Stimulated activated CD4-positive, alpha-beta T cell treated with anti-CD3 and anti-CD28 coated beads, Interleukin-4, amount 100 ng/mL, for 1 hour (primary cell): ENCODE data around the gene LMX1B.
"Not testable (repeated sequence)": the region's sequence is repeated elsewhere in the genome, so short reads cannot be mapped to it uniquely, and the experiment has no call there.

ENCODE experiments used
- DNase-seq: peaks from one replicate; pipeline ENCODE4 v3.0.0-alpha.2; 2020

LMX1B gene

DNA sequence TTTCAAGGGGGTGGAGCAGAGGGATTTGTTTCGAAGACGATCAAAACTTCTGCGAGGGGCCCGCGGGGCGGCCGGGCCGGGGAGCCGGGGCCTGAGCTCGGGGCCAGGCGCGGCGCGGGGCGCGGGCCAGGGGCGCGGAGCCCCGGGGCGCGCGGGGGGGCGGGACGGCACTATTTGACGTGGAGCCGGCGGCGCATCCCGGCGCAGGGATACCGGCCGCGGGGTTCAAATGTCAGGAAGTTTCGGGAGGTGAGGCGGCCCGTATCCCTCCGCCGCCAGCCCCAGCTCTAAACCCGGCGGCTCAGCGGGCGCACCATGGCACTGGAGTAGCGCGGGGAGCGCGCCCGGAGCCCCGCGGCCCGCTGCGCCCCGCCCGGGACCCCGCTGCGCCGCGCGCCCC, at the start of gene LMX1B:
Gene LMX1B, plus strand, starts transcription at position 278 of the 400 bp plus-strand sequence. CDS start 522 bp downstream, outside the sequence.
- DNase-seq = no peak

DNA sequence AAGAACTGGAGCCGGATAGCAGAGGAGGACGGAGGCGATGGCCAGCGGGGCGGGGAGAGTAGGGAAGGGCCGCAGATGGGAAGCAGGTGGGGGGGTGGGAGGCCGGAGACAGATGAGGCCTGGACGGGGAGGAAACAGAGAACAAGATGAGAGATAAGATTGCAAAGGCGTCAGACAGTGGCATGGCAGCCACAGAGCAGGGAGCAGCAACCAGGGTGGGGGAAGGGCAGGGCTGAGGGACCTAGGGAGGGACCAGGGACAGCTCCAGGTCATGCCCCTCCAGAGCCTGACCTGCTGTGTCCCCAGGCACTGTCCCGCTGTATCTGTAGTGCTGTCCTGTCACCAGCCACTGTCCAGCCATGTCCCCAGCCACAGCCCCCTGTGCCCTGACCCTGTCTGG, 49.6 kb upstream of the LMX1B start:
- no peak for DNase-seq

DNA sequence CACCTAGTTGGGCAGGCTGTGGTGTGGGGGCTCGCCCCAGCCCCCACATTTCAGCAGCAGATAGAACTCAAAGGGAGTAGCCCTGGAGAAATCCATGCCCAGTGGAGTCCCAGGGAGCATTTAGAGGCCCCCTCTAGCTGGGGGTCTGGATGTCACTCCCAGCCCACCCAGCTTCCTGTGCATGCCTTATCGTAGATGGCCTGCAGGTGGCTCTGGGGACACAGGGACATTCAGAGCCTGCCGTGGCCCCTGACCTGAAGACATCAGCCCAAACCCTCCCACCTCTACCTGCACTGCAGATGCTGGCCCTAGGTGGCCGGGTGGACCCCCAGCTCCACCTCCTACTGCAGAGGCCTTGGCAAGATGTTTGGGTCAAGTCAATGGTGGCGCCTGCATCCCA, 49.0 kb upstream of the LMX1B start:
- DNase-seq = no peak

DNA sequence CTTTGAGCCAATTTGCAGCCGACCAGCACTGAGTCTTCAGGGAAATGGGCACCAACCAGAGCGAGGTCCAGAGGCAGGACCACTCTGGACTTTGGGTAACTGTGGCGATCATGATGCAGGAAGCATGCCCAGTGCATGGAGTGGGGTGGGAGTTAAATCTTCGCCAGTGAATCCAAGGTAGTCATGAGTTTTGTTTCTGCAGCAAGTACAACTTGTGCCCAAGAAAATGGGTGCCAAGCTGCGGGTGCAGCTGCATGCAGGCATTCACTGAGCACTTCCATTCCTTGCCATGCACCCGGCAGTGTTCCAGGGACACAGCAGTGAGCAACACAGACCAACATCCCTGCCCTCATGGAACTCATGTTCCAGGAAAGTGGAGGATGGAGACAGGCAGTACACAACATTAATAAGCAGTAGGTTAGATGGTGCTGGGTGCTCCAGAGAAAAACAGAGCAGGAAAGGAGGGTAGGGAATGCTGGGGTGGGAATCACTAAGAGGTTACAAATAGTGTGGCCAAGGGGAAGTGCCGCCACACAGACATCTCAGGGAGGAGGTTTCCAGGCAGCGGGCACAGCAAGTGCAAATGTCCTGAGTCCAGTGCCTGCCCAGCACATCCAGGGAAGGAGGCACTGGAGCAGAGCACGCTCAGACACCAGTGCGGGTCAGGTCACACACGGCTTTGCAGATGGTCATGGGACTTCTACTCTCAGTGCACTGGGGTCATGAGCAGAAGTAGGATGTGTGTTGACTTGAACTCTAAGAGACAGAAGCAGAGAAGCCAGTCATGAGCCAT, 48.2 kb upstream of the LMX1B start:
- DNase-seq = no peak

DNA sequence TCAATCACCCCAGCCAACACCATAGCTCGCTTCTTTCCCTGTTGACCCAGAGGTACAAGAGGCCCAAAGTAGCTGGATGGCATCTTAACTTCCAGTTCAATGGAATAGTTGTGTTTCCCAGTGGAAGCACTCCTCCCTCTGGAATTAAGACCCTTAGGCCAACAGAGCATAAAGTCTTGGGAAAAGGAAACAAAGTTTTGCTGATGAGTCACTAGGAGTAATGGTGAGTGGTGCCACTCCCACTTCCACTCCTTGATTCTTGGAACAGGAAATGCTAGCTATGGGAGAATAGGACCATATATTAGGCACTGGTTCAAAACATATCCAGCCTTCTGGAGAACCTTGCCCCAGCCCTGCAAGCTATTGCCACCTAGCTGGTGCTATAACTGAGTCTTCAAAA, 44.7 kb upstream of the LMX1B start:
- DNase-seq = no peak

DNA sequence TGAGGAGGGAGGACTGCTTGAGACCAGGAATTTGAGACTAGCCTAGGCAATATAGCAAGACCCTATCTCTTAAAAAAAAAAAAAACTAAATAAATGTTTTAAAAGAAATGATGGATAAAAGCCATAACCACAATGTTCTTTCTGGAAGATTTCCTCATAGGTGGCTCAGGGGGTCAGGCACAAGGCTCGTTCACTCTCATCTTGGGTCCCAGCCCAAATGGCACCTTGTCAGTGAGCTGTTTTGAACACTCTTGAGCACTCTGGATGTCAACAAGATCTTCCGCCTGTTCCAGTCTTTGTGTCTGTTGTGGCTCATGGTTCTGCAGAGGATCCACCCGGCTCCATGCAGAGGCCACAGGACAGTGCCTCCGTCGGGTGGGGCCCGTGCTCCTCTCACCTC, 35.7 kb upstream of the LMX1B start:
- DNase-seq = no peak

DNA sequence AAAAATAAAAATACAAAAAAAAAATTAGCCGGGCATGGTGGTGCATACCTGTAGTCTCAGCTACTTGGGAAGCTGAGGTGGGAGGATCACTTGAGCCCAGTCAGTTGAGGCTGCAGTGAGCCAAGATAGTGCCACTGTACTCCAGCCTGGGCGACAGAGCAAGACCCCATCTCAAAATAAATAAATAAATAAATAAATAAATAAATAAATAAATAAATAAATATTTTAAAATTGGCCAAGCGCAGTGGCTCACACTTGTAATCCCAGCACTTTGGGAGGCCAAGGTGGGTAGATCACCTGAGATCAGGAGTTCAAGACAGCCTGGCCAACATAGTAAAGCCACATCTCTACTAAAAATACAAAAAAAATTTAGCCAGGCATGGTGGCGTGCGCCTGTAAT, 33.4 kb upstream of the LMX1B start:
- not testable (repeated sequence) for DNase-seq

DNA sequence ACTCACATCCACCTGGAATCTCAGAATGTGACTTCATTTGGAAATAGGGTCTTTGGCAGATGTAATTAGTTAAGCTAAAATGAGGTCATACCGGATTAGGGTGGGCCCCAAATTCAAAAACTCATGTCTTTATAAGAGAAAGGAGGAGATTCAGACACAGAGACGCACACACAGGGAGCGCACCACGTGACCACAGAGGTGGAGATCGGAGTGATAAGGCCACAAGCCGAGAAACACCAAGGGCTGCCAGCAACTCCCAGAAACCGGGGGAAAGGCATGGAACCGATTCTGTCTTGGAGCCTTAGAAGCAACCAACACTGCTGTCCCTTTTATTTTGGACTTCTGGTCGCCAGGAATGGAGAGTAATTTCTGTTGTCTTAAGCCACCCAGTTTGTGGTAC, 31.8 kb upstream of the LMX1B start:
- no peak for DNase-seq

DNA sequence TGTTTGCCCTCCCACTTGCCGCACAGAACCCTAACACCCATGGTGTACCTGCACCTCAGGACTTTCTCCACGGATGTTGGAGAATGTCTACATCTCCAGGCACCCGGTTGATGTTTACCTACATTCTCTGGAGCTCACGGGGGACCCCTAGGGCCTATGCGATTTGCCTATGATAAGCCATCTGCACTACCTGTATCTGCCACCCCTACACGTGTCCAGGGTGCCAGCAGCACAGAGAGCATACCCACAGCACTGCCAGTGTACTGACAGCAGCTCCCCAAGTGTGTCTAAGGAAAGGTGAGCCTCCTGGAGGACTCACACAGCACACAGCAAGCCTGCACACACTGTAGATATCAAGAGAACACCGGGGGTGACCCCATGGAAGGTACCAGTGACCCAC, 31.3 kb upstream of the LMX1B start:
- DNase-seq = no peak

DNA sequence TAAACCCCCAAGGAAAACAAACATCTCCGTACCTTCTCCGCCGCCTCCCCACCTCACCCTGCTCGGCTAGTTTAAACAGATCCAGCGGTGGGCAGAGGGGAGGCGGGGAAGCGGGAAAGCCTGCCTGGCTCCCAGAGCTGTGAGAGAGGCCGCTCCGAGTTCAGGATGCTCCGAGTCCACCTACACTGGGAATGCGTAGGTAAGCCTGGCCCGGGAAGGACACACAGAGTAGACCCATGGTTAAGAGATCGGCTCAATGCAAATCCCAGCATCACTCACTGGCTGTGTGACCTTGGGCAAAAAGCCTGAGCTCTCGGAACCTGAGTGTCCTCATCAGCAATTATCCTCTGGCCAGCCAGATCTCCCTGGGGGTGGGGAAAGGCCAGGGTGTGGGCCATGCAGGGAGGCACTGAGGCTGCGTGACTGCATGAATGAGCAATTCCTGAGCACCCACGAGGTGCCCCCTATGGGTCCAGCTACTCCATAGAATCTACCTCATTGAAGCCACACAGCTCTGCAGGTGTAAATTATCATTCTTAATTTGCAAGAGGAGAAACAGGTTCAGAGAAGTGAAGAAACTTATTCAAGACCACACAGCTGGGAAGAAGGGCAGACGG, 30.5 kb upstream of the LMX1B start:
- no peak for DNase-seq

DNA sequence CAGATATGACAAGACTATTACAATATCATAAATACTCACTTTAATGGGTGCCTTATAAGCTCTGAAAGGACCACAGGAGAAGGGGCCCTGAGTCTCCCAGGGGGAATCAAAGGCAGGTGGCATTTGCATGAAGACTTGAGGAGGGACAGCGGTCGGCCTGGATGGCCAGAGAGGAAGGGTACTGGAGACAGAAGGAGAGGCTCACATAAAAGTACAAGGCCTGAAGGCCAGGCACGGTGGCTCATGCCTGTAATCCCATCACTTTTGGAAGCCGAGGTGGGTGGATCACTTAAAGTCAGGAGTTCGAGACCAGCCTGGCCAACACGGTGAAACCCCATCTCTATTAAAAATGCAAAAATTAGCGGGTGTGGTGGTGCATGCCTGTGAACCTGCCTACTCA, 29.1 kb upstream of the LMX1B start:
- DNase-seq = no peak

DNA sequence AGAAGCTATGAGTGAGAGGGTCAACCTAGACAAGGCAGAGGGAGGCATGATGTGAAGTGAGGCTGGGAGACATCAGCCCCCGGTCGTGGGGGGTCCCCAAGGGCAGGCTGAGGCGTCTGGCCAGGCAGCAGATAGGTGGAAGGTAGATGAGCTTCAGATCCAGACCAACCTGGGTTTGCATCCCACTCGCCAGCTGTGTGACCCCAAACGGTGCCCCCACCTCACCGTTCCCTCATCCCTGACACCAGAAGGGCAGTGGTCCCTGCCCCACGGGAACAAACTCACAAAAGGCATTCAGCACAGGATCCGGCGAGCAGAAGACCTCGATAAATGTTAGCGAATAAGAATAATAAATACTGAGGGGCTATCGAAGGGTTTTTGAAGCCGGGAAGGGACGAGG, 27.5 kb upstream of the LMX1B start:
- DNase-seq = no peak

DNA sequence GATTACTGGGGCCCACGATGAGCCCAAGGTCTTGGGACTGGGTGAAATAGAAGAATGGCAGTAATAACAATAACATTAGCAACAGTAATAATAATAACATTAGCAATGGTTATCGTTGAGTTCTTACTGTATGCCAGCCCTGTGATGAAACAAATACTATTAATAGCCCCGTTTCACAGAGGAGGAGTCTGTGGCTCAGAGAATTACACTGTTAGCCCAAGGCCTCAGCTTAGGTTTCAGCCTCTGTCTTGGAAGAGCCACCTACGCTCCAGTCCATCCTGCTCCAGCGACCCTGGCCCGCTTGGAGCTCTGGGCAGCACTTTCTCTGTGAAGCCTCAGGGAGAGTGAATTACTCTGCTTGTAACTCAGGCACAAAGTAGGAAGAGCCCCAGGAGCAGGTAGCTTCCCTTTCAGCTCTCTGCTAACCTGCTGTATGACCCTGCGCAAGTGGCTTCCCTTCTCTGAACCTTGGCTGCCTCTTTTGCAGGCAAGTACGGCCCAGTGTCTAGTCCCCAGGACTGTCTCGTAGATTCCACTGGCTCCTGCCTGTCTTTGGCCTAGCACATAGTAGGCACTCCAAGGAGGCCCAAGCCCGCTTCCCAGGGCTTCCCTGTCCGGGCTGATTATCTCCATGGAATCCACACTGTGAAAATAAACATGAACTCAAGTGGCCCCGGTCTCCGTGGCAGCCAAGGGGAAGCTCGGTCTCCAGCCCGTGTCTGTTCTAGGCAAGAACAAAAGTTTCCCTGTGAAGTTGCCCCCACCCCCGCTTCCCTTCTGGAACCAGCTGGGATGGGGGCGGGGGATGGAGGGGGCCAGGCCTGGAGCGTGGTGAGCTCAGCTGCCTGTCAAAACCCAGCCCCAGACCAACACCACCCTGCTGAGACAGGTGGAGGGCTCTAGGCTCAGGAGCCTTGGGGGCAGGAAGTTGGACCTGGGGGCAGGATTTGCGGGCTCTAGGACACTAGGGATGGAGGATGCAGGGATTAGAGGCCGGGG, 26.2 kb upstream of the LMX1B start:
- no peak for DNase-seq

DNA sequence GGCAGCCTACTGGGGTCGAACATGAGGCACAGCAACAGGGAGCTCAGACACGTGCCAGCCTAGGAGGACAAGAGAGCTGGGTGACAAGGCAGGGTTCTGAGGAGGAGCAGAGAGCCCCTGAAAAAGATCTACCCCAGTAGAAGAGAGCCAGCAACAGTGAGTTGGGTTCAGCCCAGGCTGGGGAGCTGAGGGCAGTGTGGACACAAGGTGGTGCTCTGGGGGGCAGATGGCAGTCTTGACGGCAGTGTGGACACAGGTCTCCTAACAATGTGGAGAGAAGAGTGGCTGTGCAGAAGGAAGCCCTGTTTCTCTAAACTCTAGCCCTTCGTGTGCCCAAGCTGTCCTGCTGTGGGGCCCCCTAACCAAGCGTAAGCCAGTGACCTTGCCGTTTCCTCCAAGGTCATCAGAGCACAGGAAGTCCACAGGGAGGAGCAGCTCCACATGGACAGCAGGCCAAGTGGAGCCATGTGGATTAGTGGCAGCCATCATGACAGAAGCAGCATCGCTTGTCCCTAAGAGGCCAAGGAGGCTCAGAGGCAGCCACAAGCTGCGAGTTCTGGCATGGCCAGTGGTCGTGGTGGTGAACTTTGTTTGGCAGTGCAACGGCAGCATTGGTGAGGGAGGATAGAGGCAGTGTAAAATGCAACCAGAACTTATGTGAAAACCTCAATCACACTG, 25.1 kb upstream of the LMX1B start:
- DNase-seq = no peak

DNA sequence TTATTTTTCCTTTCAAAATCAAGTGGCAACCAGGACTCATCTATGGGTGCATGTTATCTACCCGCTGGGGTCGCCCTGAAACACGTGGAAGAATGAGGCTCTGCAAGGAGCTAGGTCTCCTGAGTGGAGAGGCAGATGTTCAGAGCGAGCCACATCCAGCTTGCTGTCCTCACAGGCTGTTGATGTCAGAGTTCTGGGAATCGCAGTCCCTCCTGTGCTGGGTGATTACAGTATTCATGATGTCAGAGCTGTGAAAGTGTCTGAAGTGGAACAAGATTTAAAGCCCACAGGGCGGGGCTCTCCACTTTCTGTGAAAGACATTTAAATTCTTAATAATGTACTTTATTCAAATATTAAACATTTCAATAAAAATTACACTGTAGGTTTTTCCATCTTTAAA, 24.4 kb upstream of the LMX1B start:
- no peak for DNase-seq

DNA sequence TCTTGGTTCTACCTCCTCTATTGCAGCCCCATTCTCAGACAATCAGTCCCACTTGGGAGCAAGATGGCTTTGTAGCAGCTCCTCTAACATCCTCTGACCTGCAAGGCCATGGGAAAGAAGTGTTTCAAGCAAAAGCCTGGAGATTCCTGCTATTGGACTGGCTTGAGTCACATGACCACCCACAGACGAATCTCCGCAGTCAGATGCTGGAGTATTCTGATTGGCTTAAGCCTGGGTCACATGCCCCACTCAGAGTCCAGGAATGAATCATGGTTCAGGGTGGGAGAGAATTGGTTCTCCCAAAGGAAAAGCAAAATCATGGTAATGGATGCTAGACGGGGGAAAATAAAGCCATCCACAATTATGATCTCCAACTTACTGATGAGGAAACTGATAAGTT, 22.6 kb upstream of the LMX1B start:
- no peak for DNase-seq

DNA sequence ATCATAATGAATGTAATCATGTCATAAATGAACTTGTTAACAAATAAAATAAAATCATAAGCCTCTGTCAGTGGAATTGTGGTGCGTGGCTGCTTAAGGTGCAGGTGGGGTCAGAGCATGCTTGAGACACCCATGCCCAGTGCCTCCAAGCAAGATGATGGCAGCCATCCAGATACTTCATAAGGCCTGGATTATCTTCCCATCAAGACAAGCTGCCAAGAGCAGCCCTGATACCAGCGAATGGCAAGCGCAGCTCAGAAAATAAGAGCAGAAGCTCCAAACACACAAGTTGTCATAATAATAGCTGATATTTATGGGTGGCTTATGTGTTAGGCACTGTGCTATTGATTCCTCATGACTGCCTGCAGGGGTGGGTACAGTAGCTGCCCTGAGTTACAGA, 21.8 kb upstream of the LMX1B start:
- no peak for DNase-seq

DNA sequence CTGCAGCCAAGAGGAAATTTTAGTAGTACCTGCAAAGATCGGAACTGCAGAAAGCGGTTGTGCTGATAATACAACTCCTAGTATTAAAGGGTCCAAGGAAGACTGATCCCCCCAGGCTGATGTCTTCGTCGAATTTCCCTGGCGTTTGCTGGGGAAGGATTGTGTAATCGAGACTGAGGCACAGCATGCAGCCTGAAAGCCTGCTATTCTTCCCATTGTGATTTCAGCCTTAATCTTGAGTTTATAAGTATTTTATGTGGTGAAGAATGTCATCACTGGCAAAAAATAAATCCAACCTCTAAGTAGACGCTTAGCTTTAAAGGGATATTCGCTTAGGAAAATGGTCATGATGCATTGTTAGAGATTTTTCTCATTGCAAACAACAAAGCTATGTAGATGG, 21.3 kb upstream of the LMX1B start:
- no peak for DNase-seq

DNA sequence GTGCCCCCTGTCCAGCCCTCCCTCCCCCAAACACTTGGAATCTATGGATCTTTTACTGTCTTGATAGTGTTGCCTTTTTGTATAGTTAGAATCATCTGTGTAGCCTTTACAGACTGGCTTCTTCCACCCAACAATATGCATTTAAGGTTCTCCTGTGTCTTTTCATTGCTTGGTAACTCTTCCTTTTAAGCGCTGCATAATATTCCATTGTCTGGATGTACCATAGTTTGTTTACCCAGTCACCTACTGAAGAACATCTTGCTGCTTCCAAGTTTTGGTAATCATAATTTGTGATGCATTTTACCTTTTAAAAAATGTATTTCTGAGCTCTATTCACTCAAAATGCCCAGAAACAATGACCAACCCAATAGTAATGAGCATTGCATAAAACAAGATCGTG, 17.7 kb upstream of the LMX1B start:
- no peak for DNase-seq

DNA sequence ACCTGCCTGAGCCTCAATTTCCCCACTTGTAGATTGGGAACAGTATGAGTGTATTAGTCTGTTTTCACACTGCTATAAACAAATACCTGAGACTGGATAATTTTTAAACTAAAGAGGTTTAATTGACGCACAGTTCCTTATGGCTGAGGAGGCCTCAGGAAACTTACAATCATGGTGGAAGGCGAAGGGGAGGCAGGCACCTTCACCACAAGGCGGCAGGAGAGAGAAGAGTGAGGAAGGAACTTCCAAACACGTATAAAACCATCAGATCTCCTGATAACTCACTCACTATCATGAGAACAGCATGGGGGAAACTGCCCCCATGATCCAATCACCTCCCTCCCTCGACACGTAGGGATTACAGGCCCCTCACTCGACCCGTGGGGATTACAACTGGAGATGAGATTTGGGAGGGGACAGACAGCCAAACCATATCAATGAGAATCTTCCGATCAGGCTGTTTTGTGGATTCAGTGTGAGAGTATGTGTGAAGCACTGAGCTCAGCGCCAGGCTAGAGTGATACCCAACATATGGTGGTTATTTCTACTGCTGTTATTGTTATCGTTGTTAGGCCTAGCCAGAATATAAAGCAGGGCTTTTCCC, 14.6 kb upstream of the LMX1B start:
- no peak for DNase-seq

DNA sequence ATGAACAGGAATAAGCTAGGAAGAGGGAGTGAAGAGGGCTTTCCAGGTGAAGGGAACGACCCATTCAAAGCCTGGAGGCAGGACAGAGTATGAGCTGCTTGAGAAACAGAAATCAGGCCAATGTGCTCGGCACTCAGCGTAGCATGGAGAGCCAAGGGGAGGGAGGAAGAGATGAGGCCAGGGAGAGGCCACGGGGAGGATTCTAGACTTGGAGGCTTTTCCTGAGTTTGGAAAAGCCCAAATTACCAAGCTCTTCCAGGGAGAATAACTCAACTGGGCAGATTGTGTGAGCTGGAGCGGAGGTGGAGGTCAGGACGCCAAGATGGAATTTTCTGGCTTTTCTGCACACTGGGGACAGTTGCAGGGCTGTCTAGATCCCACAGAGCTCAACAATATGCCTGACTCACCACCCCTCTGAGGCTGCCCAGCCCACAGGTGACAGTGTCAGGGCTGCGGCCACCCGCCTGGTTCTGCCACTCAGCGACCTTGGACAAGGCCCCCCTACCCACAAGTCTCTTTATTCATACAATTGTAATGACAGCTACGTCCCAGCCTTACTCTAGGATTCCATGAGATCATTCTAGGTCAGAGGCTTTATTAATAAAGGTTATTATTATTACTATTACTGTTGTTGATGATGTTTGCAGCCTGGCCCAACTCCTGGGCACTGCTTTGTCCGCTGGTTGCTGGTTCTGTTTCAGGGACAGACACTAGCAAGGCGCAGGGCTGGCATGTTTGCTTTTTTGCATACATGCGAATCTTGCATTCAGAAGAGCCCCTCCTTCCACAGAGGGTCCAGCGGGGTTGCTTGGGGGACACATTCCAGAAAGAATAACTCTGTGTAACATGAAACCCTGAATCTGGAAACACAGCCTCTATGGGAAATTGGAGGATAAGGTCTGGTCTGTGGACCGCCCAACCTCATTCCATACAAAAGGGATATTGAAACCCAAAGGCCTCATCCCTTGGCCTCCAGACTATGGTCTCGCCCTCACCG, 9.4 kb upstream of the LMX1B start:
- DNase-seq = no peak
